ENCODE results near the gene ATP9B. TPM values are rescaled to one million over a fixed set of nuclear protein-coding genes. Genes with fewer than 3 reads are reported as not detected.

ATP9B gene
- total RNA-seq, 1 experiment from 2014 or later = 17.8 TPM

DNA sequence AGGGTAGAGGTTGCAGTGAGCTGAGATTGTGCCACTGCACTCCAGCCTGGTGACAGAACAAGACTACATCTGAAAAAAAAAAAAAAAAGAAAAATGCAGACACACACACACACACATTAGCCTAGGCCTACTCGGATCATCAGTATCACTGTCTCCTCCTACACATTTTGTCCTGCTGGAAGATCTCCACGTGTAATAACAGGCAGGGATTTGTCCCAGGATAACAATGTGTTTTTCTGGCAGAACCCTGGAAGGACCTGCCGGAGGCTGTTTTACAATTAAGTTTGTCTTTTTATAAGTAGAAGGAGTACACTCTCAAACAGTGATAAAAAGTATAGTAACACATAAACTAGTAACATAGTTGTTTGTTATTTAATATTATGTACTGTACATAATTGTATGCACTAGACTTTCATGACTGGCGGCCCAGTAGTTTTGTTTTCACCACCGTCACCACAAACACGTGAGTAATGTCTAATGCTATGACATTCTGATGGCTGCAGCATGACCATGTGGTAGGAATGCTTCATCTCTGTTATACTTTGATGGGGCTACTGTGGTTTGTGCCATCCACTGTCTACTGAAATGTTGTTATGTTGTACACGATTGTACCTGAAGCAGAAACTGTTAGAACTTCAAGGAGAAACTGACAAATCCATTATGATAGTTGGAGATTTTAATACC, 130.6 kb downstream of the ATP9B start:
- H3K4me1 ChIP-seq (ENCODE audit: control insufficient read depth in 1 of 2, insufficient read depth in 2 of 2, low read length in 2 of 2) = peaks cover 18 to 33% of the 10 kb centered on the region in 2 experiments
- no peak overlapping the region for H3K4me2 ChIP-seq (ENCODE audit: low read length)
- no peak overlapping the region for H3K27ac ChIP-seq (ENCODE audit: low read depth, low read length)
- H3K79me2 ChIP-seq (ENCODE audit: insufficient read depth, low read length) = no peaks in the 10 kb centered on the region
- H2AFZ ChIP-seq (ENCODE audit: low read depth, low read length, poor library complexity, severe bottlenecking) = no peak overlapping the region
- no TSS peak for BruUV-seq (replicated peaks)
- DNase-seq (ENCODE audit: low read depth, low spot score) = no peak
- no peak for TF ChIP-seq CEBPB (IDR thresholded peaks at IDR 0.05; ENCODE audit: low read depth)
- TF ChIP-seq, protein P1, sequence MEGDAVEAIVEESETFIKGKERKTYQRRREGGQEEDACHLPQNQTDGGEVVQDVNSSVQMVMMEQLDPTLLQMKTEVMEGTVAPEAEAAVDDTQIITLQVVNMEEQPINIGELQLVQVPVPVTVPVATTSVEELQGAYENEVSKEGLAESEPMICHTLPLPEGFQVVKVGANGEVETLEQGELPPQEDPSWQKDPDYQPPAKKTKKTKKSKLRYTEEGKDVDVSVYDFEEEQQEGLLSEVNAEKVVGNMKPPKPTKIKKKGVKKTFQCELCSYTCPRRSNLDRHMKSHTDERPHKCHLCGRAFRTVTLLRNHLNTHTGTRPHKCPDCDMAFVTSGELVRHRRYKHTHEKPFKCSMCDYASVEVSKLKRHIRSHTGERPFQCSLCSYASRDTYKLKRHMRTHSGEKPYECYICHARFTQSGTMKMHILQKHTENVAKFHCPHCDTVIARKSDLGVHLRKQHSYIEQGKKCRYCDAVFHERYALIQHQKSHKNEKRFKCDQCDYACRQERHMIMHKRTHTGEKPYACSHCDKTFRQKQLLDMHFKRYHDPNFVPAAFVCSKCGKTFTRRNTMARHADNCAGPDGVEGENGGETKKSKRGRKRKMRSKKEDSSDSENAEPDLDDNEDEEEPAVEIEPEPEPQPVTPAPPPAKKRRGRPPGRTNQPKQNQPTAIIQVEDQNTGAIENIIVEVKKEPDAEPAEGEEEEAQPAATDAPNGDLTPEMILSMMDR (IDR thresholded peaks at IDR 0.05 in 2 of 3, conservative IDR thresholded peaks at IDR 0.05 in 1 of 3; ENCODE audit: borderline replicate concordance in 1 of 3, insufficient read depth in 1 of 3, low read depth in 2 of 3, low read length in 2 of 3) = peak in 1 of 3 experiments; percentile 28; a peak in 1 of 6 replicates
- TF ChIP-seq, protein P2, sequence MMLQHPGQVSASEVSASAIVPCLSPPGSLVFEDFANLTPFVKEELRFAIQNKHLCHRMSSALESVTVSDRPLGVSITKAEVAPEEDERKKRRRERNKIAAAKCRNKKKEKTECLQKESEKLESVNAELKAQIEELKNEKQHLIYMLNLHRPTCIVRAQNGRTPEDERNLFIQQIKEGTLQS (IDR thresholded peaks at IDR 0.05) = no peak
- TF ChIP-seq, protein P3, sequence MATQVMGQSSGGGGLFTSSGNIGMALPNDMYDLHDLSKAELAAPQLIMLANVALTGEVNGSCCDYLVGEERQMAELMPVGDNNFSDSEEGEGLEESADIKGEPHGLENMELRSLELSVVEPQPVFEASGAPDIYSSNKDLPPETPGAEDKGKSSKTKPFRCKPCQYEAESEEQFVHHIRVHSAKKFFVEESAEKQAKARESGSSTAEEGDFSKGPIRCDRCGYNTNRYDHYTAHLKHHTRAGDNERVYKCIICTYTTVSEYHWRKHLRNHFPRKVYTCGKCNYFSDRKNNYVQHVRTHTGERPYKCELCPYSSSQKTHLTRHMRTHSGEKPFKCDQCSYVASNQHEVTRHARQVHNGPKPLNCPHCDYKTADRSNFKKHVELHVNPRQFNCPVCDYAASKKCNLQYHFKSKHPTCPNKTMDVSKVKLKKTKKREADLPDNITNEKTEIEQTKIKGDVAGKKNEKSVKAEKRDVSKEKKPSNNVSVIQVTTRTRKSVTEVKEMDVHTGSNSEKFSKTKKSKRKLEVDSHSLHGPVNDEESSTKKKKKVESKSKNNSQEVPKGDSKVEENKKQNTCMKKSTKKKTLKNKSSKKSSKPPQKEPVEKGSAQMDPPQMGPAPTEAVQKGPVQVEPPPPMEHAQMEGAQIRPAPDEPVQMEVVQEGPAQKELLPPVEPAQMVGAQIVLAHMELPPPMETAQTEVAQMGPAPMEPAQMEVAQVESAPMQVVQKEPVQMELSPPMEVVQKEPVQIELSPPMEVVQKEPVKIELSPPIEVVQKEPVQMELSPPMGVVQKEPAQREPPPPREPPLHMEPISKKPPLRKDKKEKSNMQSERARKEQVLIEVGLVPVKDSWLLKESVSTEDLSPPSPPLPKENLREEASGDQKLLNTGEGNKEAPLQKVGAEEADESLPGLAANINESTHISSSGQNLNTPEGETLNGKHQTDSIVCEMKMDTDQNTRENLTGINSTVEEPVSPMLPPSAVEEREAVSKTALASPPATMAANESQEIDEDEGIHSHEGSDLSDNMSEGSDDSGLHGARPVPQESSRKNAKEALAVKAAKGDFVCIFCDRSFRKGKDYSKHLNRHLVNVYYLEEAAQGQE (IDR thresholded peaks at IDR 0.05; ENCODE audit: low read depth) = no peak
- TF ChIP-seq ZFX (IDR thresholded peaks at IDR 0.05) = no peak
- no peak for TF ChIP-seq ELF1 (IDR thresholded peaks at IDR 0.05; ENCODE audit: borderline replicate concordance, low read depth)
- H3K36me3 ChIP-seq (ENCODE audit: control insufficient read depth in 1 of 2, insufficient read depth in 2 of 2, low read length in 2 of 2) = no peaks in the 10 kb centered on the region
- H3K27me3 ChIP-seq (ENCODE audit: insufficient read depth, low read length) = no peaks in the 10 kb centered on the region
- H3K9me2 ChIP-seq (ENCODE audit: insufficient read depth) = no peaks in the 10 kb centered on the region
- H3K9ac ChIP-seq (ENCODE audit: low read length) = no peak overlapping the region
- H4K20me1 ChIP-seq (ENCODE audit: insufficient read depth) = no peaks in the 10 kb centered on the region
- ChIA-PET POLR2A (no interaction called here), RAD21 (ENCODE audit: low non-redundant PET in 1 of 2, low total read pairs in 2 of 2, uncharacterized antibody in 2 of 2, unreplicated experiment in 2 of 2) (no interaction called here), CTCF (no interaction called here)
- no peak for ATAC-seq
- no peaks in the 10 kb centered on the region for H3K9me3 ChIP-seq (ENCODE audit: control insufficient read depth in 1 of 2, insufficient read depth in 1 of 2, low read depth in 1 of 2, low read length in 2 of 2)
- no peak overlapping the region for H3K4me3 ChIP-seq (replicated peaks in 1 of 2; ENCODE audit: low read depth in 1 of 2, low read length in 2 of 2)
- intact Hi-C loops (cut with micrococcal nuclease) = no loop called here

Measured in HCT116 (cell line).